Small intestine (tissue), 7 donors: Measurements from ENCODE around the gene SZRD1. TPM values are rescaled to one million over a fixed set of nuclear protein-coding genes. Genes with fewer than 3 reads are reported as not detected.
A peak's percentile ranks its signal among the peaks of the same experiment; 100 is the strongest.

ENCODE experiments used
- DNase-seq, 2 donors: peaks; one replicate each; pipeline versions ENCODE4 v3.0.0 to v3.0.0-alpha.2; 2013
- FAIRE-seq: peaks from 2 replicates; lab custom pipeline; 2012; peaks lifted over from hg19 to GRCh38; lab: Jason Lieb, UNC
- H3K27ac ChIP-seq, 3 donors: one replicate each; pipeline ENCODE4 v1.5.1; 2013; ENCODE audit warnings: low read length in 2 of 3, mild to moderate bottlenecking in 2 of 3, control low read depth in 1 of 3, inconsistent platforms in 1 of 3, low read depth in 1 of 3, moderate library complexity in 1 of 3
- H3K27me3 ChIP-seq, 3 donors: one replicate each; pipeline ENCODE4 v1.6.1; 2013; ENCODE audit warnings: low read length in 3 of 3, inconsistent platforms in 1 of 3; ENCODE audit not compliant: control insufficient read depth in 3 of 3, insufficient read depth in 3 of 3
- H3K36me3 ChIP-seq, 3 donors: one replicate each; pipeline ENCODE4 v1.6.1; 2013; ENCODE audit warnings: low read length in 3 of 3, inconsistent platforms in 1 of 3, low read depth in 1 of 3, mild to moderate bottlenecking in 1 of 3, moderate library complexity in 1 of 3; ENCODE audit not compliant: control insufficient read depth in 3 of 3, insufficient read depth in 2 of 3
- H3K4me1 ChIP-seq, 3 donors: one replicate each; pipeline ENCODE4 v1.6.1; 2013; ENCODE audit warnings: low read length in 2 of 3, inconsistent platforms in 1 of 3, low read depth in 1 of 3, mild to moderate bottlenecking in 1 of 3, moderate library complexity in 1 of 3; ENCODE audit not compliant: control insufficient read depth in 3 of 3, insufficient read depth in 2 of 3
- H3K4me3 ChIP-seq, 3 donors: one replicate each; pipeline ENCODE4 v1.5.1; 2013; ENCODE audit warnings: low read length in 3 of 3, control low read depth in 1 of 3, inconsistent platforms in 1 of 3, low read depth in 1 of 3, mild to moderate bottlenecking in 1 of 3, moderate library complexity in 1 of 3
- H3K9me3 ChIP-seq, 2 donors: one replicate each; pipeline ENCODE4 v1.6.1; 2013; ENCODE audit warnings: low read depth in 1 of 2, low read length in 1 of 2; ENCODE audit not compliant: control insufficient read depth in 2 of 2, insufficient read depth in 1 of 2
- whole genome bisulfite sequencing, 3 donors: extraction: QIAGEN DNeasy Blood & Tissue Kit; methylation state at CpG; one replicate each; pipeline ENCODE4 v1.1.7; 2013; 5-methylcytosine and 5-hydroxymethylcytosine counted together
- polyA plus RNA-seq, 4 donors: library from polyadenylated mRNA; stranded (reverse) in 3 of 4; unstranded in 1 of 4; fragments of 200-250 nt in 3 of 4; fragments of 120-200 nt in 1 of 4; gene quantifications; one replicate each; pipeline versions ENCODE4 v1.2.1 to v1.2.3, GENCODE V29; 2013
- donor health status: healthy with polysubstance abuse.
- donor health status: control.
- donor health status: control.
- donor health status: Bipolar disorder and iron deficiency.
- donor health status: healthy.

SZRD1 gene
- polyA plus RNA-seq, 4 donors: 72.2 to 98.8 (median 79.7) TPM

GRCh38 chr1:16372535-16373285 lies 5.7 kb downstream of the SZRD1 start:
- H3K4me3 ChIP-seq: no peak overlapping the region
- peak overlapping the region in 1 of 3 donors; percentile 9 for H3K27ac ChIP-seq
- H3K4me1 ChIP-seq: peaks cover 3 to 26% (median 14%) of the 10 kb centered on the region in 3 donors
- DNase-seq (peak; percentile 37 to 45), FAIRE-seq (no peak)
- no peaks in the 10 kb centered on the region for H3K9me3 ChIP-seq
- H3K27me3 ChIP-seq: no peaks in the 10 kb centered on the region
- 43 to 73% (median 51%) methylated on average over 3 of the region's 3 CpGs for WGBS, 3 donors
- peaks cover 0 to 17% (median 0%) of the 10 kb centered on the region in 3 donors for H3K36me3 ChIP-seq

DNA sequence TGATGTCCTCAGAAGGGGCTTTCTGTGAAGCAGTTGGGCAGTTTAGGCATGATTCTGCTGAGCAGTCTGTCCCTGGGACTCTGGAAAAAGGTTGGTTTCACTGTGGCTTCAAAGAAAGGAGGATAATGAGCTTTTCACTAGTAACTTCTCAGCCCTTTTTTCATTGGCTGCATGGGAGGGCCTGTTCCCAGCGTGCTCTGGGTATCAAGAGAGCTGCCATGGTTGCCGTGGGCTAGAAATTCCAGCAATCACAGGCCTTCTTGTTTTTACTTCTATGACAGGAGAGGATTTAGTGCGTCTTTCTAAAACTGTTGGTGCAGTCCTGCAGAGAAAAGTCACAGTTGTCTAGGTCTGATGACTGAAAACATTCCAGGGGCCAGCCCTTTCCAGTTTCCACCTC lies 7.2 kb downstream of the SZRD1 start:
- Histone ChIP-seq H3K9me3 (no peaks in the 10 kb centered on the region), H3K36me3 (peaks cover 0 to 21% (median 0%) of the 10 kb centered on the region in 3 donors), H3K27me3 (no peaks in the 10 kb centered on the region), H3K4me3 (no peak overlapping the region), H3K27ac (no peak overlapping the region), H3K4me1 (peaks cover 3 to 26% (median 5%) of the 10 kb centered on the region in 3 donors)
- WGBS, 3 donors: 79 to 91% (median 90%) methylated on average over 3 of the region's 3 CpGs
- FAIRE-seq (no peak), DNase-seq (no peak)

DNA sequence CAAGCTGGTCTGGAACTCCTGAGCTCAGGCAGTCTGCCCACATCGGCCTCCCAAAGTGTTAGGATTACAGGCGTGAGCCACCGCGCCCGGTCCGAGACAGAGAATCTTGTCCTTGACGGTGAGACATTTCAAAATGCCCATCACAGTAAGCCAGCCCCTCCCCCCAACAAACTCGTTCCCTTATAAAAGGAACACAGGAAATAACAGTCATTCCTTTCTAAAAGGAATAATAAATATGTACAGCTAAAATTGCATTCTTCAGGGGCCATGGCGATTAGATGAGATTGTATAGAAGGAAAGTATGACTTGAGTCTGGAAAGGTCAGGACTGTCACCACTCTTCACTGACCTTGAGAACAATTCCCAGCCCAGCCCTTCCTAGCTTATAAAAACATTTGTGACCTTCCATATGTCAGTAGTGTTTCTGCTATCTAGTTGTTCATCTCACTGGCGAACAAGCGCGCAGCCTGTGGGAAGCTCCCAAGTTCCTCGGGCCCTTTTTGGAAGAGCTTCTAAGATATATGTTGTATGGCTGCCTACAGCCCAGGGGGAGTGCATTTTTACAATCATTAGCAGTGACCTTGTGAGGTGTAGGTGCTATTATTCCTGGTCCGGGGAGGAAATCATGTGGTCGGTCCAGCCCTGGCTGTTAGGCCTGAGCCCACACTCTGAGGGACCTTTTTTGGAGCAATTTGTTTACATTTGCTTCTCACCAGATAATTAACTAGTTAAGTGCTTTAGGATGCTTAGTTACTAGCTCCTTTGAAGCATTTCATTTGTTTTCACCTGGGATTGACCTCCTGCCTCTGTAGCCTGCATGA lies 8.7 kb downstream of the SZRD1 start:
- no peaks in the 10 kb centered on the region for H3K27me3 ChIP-seq
- H3K4me1 ChIP-seq: peaks cover 3 to 25% (median 5%) of the 10 kb centered on the region in 3 donors
- DNase-seq (no peak), FAIRE-seq (no peak)
- WGBS, 3 donors: 57 to 78% (median 70%) methylated on average over 15 of the region's 15 CpGs
- no peak overlapping the region for H3K4me3 ChIP-seq
- H3K36me3 ChIP-seq: peaks cover 0 to 23% (median 0%) of the 10 kb centered on the region in 3 donors
- H3K27ac ChIP-seq: peak overlapping the region in 2 of 3 donors; percentile 33 to 70
- H3K9me3 ChIP-seq: no peaks in the 10 kb centered on the region

GRCh38 chr1:16376971-16377370 lies 9.9 kb downstream of the SZRD1 start:
- Histone ChIP-seq H3K27ac (no peak overlapping the region), H3K9me3 (no peaks in the 10 kb centered on the region), H3K4me3 (no peak overlapping the region), H3K36me3 (peaks cover 0 to 23% (median 0%) of the 10 kb centered on the region in 3 donors), H3K4me1 (peaks cover 3 to 22% (median 5%) of the 10 kb centered on the region in 3 donors), H3K27me3 (no peaks in the 10 kb centered on the region)
- no peak for FAIRE-seq
- DNase-seq: no peak
- 75 to 90% (median 75%) methylated on average over 4 of the region's 4 CpGs for WGBS, 3 donors

GRCh38 chr1:16378443-16378842 lies 11.4 kb downstream of the SZRD1 start:
- Histone ChIP-seq H3K27me3 (no peaks in the 10 kb centered on the region), H3K27ac (no peak overlapping the region), H3K4me1 (peaks cover 0 to 13% (median 0%) of the 10 kb centered on the region in 3 donors), H3K9me3 (no peaks in the 10 kb centered on the region), H3K4me3 (no peak overlapping the region), H3K36me3 (peaks cover 0 to 28% (median 0%) of the 10 kb centered on the region in 3 donors)
- 64 to 79% (median 73%) methylated on average over 7 of the region's 7 CpGs for WGBS, 3 donors
- no peak for DNase-seq
- FAIRE-seq: no peak

DNA sequence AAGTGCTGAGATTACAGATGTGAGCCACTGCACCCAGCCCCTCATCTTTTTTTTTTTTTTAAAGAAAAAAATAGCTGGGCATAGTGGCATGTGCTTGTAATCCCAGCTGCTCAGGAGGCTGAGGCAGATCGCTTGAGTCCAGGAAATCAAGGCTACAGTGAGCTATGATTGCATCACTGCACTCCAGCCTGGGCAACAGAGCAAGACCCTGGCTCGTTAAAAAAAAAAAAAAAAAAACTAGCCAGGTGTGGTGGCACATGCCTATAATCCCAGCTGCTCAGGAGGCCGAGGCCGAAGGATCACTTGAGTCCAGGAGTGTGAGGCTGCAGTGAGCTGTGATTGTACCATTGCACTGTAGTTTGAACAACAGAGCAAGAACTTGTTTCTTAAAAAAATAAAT lies 13.8 kb downstream of the SZRD1 start:
- no peak overlapping the region for H3K27ac ChIP-seq
- H3K9me3 ChIP-seq: no peaks in the 10 kb centered on the region
- no peak overlapping the region for H3K4me3 ChIP-seq
- FAIRE-seq (no peak), DNase-seq (no peak)
- H3K27me3 ChIP-seq: no peaks in the 10 kb centered on the region
- 73 to 84% (median 83%) methylated on average over 4 of the region's 4 CpGs for WGBS, 3 donors
- peaks cover 0 to 27% (median 0%) of the 10 kb centered on the region in 3 donors for H3K36me3 ChIP-seq
- H3K4me1 ChIP-seq: peaks cover 7 to 16% (median 8%) of the 10 kb centered on the region in 3 donors

- no peak overlapping the region for H3K4me3 ChIP-seq
- no peak overlapping the region for H3K27ac ChIP-seq
- H3K4me1 ChIP-seq: peaks cover 13 to 24% (median 21%) of the 10 kb centered on the region in 3 donors
- H3K27me3 ChIP-seq: no peaks in the 10 kb centered on the region
- 91 to 96% (median 96%) methylated on average over 5 of the region's 5 CpGs for WGBS, 3 donors
- no peak for FAIRE-seq
- no peak for DNase-seq
- no peaks in the 10 kb centered on the region for H3K9me3 ChIP-seq
- H3K36me3 ChIP-seq: peaks cover 0 to 27% (median 0%) of the 10 kb centered on the region in 3 donors
Observed at GRCh38 chr1:16383888-16384287, 16.8 kb downstream of the SZRD1 start.

DNA sequence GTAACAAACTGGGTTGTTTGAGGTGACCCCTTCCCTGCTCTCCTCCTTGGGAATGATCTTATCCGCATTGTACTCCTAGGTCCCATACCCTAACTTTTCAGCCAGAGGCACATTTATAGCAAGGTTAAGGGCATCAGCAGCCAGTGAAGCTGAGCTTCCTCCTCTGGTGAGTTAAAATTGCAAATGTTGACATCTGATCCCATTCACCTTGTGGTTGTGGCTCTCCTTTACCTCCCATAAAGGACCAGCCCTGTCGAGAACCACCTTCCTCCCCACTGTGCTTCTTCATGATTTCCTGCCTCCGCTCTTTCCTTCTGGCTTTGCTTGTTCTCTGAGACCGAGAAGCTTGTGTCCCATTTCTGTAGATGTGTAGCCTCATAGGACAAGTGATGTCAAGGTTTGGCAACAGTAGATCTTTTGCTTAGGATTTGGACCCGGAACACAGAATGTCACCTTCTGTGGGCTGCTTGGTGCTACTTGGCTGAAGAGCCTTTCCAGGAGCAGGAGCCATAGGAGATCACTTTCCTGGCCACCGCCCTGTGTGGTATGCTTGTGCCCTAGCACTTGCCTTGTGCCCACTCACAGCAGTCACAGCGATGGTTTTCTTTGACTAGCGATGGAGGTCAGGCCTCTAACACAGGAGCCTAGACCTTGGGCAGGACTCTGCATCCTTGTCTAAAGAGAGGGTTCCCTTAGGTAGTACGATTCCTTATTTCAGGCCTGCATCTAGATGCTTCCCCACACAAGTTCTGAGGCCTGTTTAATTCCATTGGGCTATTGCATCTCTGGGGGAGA lies 18.8 kb downstream of the SZRD1 start:
- DNase-seq (no peak), FAIRE-seq (no peak)
- H3K4me1 ChIP-seq: peaks cover 13 to 29% (median 21%) of the 10 kb centered on the region in 3 donors

More for the DNA sequence above, 18.8 kb downstream of the SZRD1 start:
- H3K27ac ChIP-seq: peak overlapping the region in 1 of 3 donors; percentile 6
- H3K36me3 ChIP-seq: peaks cover 0 to 28% (median 0%) of the 10 kb centered on the region in 3 donors
- H3K27me3 ChIP-seq: no peaks in the 10 kb centered on the region
- WGBS, 3 donors: 90 to 94% (median 92%) methylated on average over 9 of the region's 9 CpGs
- no peak overlapping the region for H3K4me3 ChIP-seq
- no peaks in the 10 kb centered on the region for H3K9me3 ChIP-seq
